Mucosa of descending colon (tissue), 3 donors: Measurements from ENCODE around the gene CFAP70. TPM values are rescaled to one million over a fixed set of nuclear protein-coding genes. Genes with fewer than 3 reads are reported as not detected.

Experiments
- ATAC-seq: fragments of 200-7000 bp; cut with Tn5 transposase; one replicate; pipeline ENCODE4 v1.9.1; 2020; ENCODE audit warnings: mild to moderate bottlenecking, moderate library complexity
- DNase-seq, 3 donors: peaks; one replicate each; pipeline ENCODE4 v3.0.0-alpha.2; 2020
- H3K36me3 ChIP-seq: fragments of 200-600 bp; one replicate; pipeline ENCODE4 v1.8.0; 2021; ENCODE audit warnings: low read depth, mild to moderate bottlenecking
- H3K4me1 ChIP-seq: fragments of 200-600 bp; one replicate; pipeline ENCODE4 v1.8.0; 2021; ENCODE audit warnings: low read depth, mild to moderate bottlenecking
- H3K4me3 ChIP-seq: fragments of 200-600 bp; one replicate; pipeline ENCODE4 v1.8.0; 2021; ENCODE audit warnings: mild to moderate bottlenecking
- H3K9me3 ChIP-seq: fragments of 200-600 bp; one replicate; pipeline ENCODE4 v1.8.0; 2021; ENCODE audit warnings: mild to moderate bottlenecking
- intact Hi-C, 2 donors: fragments of 100-400 bp; cut with DNase I in 1 of 2; cut with micrococcal nuclease in 1 of 2; formaldehyde crosslinking; loops; one replicate each; pipeline versions ENCODE4 v1.11.0 to v1.11.1; 2022; cut with DNase I, micrococcal nuclease
- total RNA-seq, 3 donors: library from RNA; stranded (reverse); fragmentation: NEBNext Ultra II Directional in 2 of 3; extraction: Animal tissue kit (Norgen Biotek cat#: 25700) in 2 of 3; gene quantifications; one replicate each; pipeline versions ENCODE4 v1.2.1 to v1.2.4, GENCODE V29; 2021 to 2023
- TF ChIP-seq, protein P1 (sequence below): fragments of 200-600 bp; IDR thresholded peaks from one replicate; pipeline ENCODE4 v1.8.0; 2022; ENCODE audit warnings: antibody characterized with exemption, mild to moderate bottlenecking
- donor health status: DM: no; HTN: no; CAD: no; lungs with moderate emphysema.
- donor health status: DM: no; HTN: no; CAD: no.
- donor health status: DM: no; HTN: yes; CAD: no.

Gene CFAP70
- total RNA-seq, 3 donors from 2014 or later: 0.94 to 2.0 (median 1.2) TPM

DNA sequence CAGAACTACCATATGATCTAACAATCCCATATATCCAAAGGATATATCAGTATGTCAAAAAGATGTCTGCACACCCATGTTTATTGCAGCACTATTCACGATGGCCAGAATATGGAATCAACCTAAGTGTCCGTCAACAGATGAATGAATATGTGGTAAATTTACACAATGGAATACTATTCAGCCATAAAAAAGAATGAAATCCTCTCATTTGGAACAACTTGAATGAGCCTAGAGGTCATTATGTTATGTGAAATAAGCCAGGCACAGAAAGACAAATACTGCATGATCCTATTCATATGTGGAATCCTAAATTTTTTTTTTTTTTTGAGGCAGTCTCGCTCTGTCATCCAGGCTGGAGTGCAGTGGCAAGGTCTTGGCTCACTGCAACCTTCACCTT lies 6.3 kb upstream of the CFAP70 start:
- no peak overlapping the region for H3K4me3 ChIP-seq
- no peaks in the 10 kb centered on the region for H3K36me3 ChIP-seq
- no peaks in the 10 kb centered on the region for H3K4me1 ChIP-seq
- TF ChIP-seq, protein P1, sequence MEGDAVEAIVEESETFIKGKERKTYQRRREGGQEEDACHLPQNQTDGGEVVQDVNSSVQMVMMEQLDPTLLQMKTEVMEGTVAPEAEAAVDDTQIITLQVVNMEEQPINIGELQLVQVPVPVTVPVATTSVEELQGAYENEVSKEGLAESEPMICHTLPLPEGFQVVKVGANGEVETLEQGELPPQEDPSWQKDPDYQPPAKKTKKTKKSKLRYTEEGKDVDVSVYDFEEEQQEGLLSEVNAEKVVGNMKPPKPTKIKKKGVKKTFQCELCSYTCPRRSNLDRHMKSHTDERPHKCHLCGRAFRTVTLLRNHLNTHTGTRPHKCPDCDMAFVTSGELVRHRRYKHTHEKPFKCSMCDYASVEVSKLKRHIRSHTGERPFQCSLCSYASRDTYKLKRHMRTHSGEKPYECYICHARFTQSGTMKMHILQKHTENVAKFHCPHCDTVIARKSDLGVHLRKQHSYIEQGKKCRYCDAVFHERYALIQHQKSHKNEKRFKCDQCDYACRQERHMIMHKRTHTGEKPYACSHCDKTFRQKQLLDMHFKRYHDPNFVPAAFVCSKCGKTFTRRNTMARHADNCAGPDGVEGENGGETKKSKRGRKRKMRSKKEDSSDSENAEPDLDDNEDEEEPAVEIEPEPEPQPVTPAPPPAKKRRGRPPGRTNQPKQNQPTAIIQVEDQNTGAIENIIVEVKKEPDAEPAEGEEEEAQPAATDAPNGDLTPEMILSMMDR: no peak
- H3K9me3 ChIP-seq: no peaks in the 10 kb centered on the region
- DNase-seq: no peak
- intact Hi-C loops: no loop called here
- ATAC-seq: no peak

DNA sequence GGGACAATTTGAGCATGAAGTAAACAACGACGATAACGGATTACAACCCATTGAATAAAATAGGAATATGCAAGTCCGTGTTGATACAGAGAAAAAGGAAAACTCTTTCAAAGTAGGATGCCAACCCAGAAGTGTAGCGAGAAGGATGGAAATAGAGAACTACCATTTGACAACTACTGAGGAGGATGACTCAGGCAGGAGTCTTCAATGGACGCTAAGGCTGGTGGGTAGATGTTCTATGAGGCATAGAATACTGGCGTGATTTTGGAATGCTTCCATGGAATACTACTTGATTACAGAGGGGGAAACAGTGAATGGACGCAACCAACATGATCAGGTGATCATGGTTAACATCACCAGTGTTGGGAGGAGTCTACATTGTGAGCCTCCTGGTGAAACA lies 828 bp upstream of the CFAP70 start:
- H3K9me3 ChIP-seq: no peaks in the 10 kb centered on the region
- no peak overlapping the region for H3K4me3 ChIP-seq
- intact Hi-C loops: no loop called here
- DNase-seq: no peak
- no peaks in the 10 kb centered on the region for H3K36me3 ChIP-seq
- no peak for ATAC-seq
- H3K4me1 ChIP-seq: peaks cover 11% of the 10 kb centered on the region
- TF ChIP-seq, protein P1: no peak

DNA sequence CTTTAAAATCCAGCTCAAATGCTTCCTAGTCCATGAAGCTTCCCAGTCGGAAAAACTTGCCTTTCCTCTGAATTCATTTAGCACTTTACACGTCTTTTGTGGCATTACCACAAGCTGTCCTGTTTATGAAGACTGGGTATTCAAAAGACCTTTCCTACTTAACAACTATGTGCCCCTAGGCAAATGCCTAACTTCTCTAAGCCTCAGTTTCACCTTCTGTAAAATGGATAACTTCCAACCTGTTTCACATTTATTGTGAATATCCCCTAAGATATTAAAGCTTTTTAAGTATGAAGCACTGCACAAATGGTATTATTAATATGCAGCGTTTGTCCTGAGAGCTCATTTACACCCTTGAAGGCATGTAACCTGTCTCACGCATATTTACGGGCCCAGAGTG lies 843 bp downstream of the CFAP70 start:
- H3K36me3 ChIP-seq: no peaks in the 10 kb centered on the region
- ATAC-seq (no peak), DNase-seq (no peak)
- peak overlapping the region; percentile 47 for H3K4me3 ChIP-seq
- no peaks in the 10 kb centered on the region for H3K9me3 ChIP-seq
- intact Hi-C loops: no loop called here
- TF ChIP-seq, protein P1: no peak
- peaks cover 11% of the 10 kb centered on the region for H3K4me1 ChIP-seq

- DNase-seq (no peak), ATAC-seq (no peak)
- TF ChIP-seq, protein P1: no peak
- Histone ChIP-seq H3K4me1 (peaks cover 11% of the 10 kb centered on the region), H3K9me3 (no peaks in the 10 kb centered on the region), H3K4me3 (no peak overlapping the region), H3K36me3 (no peaks in the 10 kb centered on the region)
- intact Hi-C loops: no loop called here
Measured at GRCh38 chr10:73357166-73357565, 1.5 kb downstream of the CFAP70 start.

GRCh38 chr10:73344269-73344668 lies 14.4 kb downstream of the CFAP70 start:
- H3K4me3 ChIP-seq: no peak overlapping the region
- H3K9me3 ChIP-seq: no peaks in the 10 kb centered on the region
- TF ChIP-seq, protein P1: no peak
- H3K36me3 ChIP-seq: no peaks in the 10 kb centered on the region
- DNase-seq (no peak), ATAC-seq (no peak)
- no peaks in the 10 kb centered on the region for H3K4me1 ChIP-seq
- intact Hi-C loops: no loop called here

- DNase-seq (no peak), ATAC-seq (peak; percentile 42)
- Histone ChIP-seq H3K4me3 (no peak overlapping the region), H3K4me1 (no peaks in the 10 kb centered on the region), H3K9me3 (no peaks in the 10 kb centered on the region), H3K36me3 (no peaks in the 10 kb centered on the region)
- intact Hi-C loops: no loop called here
- TF ChIP-seq, protein P1: no peak
Measured at GRCh38 chr10:73340121-73340520, 18.5 kb downstream of the CFAP70 start.
